GM10248 (cell line): ENCODE results near the gene TMED3.

Source experiments
- CTCF ChIA-PET: fragments of 300-600 bp; sonication (Branson Sonifier 250); formaldehyde crosslinking; extraction: SDS; loops from one replicate; lab custom pipeline; 2021; ENCODE audit warnings: antibody characterized with exemption; lab: Yijun Ruan, JAX
- POLR2A ChIA-PET: fragments of 350-650 bp; sonication (Branson Sonifier 250); formaldehyde crosslinking; extraction: SDS; loops from one replicate; lab custom pipeline; 2020; ENCODE audit warnings: antibody characterized with exemption; lab: Yijun Ruan, JAX
- DNase-seq: peaks from one replicate; pipeline ENCODE4 v3.0.0; 2012; ENCODE audit errors: extremely low spot score
- TF ChIP-seq, protein P1 (sequence below): IDR thresholded peaks from 2 replicates; pipeline ENCODE4 v1.5.1; 2012; ENCODE audit warnings: mild to moderate bottlenecking, low read depth; ENCODE audit errors: extremely low read depth, missing control alignments, control extremely low read depth

TMED3 gene

DNA sequence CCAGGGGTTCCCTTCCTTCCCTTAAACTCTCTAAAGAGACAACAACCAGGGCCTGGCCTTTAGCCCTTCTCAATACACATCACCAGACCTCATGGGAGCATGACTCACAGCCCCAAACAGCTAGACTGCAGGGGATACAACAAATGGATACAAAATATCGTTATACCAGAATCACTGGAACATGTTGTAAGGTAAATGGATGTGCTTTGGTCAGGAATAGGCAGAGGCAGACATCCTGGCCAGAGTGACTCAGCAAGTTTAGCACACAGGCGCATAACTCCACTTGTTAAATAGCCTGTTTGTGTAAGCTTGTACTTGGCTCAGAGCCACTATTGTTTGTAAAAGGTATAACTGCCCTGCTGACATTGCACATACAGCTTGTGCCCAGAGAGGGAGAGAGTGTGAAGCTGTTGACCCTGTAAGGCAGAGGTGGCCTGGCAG lies 18.3 kb downstream of the TMED3 start:
- DNase-seq = no peak
- CTCF ChIA-PET = interaction anchor here (1.4 to 1.8 kb wide), 3 partner anchors 8 to 52 kb away, joined by 4 to 11 read pairs (median 5); no protein-coding TSS in a partner anchor
- POLR2A ChIA-PET = no interaction called here
- TF ChIP-seq, protein P1, sequence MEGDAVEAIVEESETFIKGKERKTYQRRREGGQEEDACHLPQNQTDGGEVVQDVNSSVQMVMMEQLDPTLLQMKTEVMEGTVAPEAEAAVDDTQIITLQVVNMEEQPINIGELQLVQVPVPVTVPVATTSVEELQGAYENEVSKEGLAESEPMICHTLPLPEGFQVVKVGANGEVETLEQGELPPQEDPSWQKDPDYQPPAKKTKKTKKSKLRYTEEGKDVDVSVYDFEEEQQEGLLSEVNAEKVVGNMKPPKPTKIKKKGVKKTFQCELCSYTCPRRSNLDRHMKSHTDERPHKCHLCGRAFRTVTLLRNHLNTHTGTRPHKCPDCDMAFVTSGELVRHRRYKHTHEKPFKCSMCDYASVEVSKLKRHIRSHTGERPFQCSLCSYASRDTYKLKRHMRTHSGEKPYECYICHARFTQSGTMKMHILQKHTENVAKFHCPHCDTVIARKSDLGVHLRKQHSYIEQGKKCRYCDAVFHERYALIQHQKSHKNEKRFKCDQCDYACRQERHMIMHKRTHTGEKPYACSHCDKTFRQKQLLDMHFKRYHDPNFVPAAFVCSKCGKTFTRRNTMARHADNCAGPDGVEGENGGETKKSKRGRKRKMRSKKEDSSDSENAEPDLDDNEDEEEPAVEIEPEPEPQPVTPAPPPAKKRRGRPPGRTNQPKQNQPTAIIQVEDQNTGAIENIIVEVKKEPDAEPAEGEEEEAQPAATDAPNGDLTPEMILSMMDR = no peak

DNA sequence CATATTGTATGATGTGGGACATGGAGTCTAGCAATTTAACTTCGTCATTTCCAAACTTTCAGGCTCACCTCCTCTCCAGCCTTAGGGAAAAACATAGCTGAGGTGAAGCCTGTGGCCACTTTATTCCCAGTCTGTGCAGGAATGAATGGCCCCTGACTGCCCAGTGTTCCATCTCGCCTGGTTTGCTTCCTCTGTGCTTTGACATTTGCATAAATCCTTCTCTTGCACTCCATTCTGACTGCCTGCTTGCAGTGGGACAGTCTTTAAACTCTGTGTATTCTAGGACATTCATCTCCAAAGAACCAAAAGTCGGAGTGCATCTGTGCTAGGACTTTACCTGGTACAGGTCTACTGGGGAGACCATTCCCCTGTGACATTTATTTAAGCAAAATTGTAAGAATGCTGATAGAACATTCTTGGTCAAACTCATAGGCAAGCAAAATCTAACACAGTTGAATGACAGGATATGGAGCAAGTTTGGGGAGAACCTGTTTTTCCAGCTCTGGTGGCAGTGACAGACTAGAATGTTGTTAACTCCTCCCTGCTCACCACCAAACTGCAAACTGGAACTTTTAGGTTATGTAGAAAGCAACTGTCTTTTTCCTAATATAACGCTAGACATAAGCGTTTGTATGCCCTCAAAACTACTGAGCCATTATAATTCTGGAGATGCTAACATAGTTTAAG lies 22.1 kb downstream of the TMED3 start:
- ChIA-PET CTCF (interaction anchor here (1.3 to 8.5 kb wide), 3 partner anchors 10 to 265 kb away, joined by 6 to 84 read pairs (median 9); no protein-coding TSS in a partner anchor), POLR2A (no interaction called here)
- DNase-seq = no peak
- TF ChIP-seq, protein P1 = no peak

DNA sequence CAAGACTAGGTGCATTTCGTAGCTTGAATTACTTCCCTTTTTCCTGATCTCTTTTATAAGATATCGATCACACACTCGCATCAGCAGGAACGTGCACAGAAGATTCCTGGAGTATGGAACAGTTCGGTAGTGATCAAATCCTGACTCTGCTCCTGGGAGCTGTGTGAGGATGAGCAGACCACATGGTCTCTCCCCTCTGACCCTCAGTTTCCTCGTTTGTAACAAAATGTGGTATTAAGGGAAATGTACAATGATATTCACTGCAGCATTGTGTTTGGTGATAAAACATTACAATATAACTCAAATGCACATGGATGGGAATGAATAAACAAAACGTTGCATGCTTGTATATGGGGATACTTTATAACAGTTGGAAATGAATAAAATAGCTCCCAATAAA lies 26.7 kb downstream of the TMED3 start:
- DNase-seq = no peak
- POLR2A ChIA-PET = no interaction called here
- TF ChIP-seq, protein P1 = no peak
- CTCF ChIA-PET = interaction anchor here (0.9 to 8.5 kb wide), 12 partner anchors 8 to 1439 kb away, joined by 3 to 84 read pairs (median 4); no protein-coding TSS in a partner anchor

DNA sequence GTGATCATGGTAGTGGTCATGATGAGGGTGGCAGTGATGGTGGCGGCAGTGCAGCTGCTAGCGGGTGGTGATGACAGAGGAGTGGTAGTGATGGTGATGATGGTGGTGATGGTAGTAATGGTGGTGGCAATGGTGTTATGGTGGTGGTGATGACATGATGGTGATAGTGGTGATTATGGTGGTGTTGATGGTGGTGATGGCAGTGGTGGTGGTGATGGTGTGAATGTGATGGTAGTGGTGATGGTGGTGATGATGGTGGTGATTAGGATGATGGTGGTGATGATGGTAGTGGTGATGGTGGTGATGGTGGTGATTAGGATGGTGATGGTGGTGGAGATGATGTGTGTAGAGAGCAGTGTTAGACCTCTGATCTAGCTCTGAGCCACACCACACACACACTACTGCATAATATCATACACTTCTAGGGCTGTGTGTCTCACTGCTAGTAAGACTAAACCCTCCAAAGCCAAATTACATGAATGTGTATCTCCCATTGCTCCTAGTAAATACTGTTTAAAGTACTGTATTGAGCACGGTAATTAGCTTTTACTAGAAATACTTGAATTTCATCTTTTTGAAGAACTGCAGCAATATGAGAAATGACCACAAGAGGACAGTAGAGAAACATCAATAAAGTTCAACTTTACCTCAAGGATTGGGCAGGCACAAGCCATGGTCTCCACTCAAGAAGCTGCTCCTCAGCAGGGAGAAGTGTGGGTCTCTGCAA lies 28.8 kb downstream of the TMED3 start:
- TF ChIP-seq, protein P1 = peak; percentile 45
- peak; percentile 40 for DNase-seq
- ChIA-PET CTCF (interaction anchor here (0.6 to 8.5 kb wide), 34 partner anchors 9 to 1446 kb away, joined by 3 to 84 read pairs (median 4); no protein-coding TSS in a partner anchor), POLR2A (no interaction called here)

DNA sequence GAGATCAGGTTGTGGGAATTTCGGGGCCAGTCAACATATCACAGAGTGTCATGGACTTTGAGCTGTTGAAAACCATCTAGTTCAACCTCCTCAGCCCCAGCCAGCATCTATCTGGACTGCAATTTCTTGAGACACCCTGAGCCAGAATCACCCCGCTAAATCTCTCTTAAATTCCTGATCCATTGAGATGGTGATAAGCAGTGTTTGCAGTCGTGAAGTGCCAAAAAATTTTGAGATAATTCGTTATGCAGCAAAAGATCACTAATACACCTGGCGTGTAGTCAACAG lies 29.3 kb downstream of the TMED3 start:
- TF ChIP-seq, protein P1 = no peak
- ChIA-PET CTCF (interaction anchor here (0.6 to 8.5 kb wide), 26 partner anchors 10 to 1446 kb away, joined by 3 to 84 read pairs (median 5); no protein-coding TSS in a partner anchor), POLR2A (no interaction called here)
- DNase-seq = no peak

DNA sequence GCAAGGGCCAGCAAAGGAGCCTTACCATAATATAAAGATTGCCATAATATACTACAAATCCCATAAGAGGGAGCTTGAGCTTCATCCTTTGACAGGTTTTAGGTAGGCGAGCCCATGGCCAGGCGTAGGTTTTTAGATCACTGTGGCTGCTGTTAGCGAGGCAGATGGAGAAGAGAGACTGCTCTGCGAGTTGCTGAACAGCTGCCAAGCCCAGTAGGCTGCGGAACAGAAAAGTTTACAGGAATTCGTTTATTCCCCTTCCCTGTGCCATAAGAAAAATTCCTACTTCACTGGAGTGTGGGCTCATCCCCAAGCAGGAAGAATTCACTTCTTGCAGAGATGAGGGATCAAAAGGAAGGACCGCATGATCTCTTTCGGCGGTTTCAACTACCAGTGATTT lies 30.5 kb downstream of the TMED3 start:
- POLR2A ChIA-PET = no interaction called here
- TF ChIP-seq, protein P1 = no peak
- CTCF ChIA-PET = interaction anchor here (0.9 to 8.5 kb wide), 6 partner anchors 13 to 513 kb away, joined by 3 to 84 read pairs (median 21); no protein-coding TSS in a partner anchor
- no peak for DNase-seq
